SW480 (cell line): Measurements from ENCODE around the gene GPR180.
"Not testable (repeated sequence)": the region's sequence is repeated elsewhere in the genome, so short reads cannot be mapped to it uniquely, and the experiment has no call there.

Experiments
- DNase-seq: peaks from one replicate; pipeline ENCODE4 v3.0.0-alpha.2; 2016; ENCODE audit warnings: low spot score

GPR180 gene

DNA sequence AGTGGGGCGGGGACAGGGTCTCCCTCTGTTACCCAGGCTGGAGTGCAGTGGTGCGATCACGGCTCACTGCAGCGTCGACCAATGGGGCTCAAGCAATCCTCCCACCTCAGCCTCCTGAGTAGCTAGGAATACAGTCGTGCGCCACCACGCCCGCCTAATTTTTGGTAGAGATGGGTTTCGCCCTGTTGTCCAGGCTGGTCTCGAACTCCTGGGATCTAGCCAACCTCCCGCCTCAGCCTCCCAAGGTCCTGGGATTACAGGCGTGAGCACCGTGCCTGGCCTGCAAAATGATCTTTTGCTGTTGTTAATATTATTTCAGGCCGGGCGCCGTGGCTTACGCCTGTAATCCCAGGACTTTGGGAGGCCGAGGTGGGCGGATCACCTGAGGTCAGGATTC is 5.1 kb upstream of the GPR180 start:
- no peak for DNase-seq

DNA sequence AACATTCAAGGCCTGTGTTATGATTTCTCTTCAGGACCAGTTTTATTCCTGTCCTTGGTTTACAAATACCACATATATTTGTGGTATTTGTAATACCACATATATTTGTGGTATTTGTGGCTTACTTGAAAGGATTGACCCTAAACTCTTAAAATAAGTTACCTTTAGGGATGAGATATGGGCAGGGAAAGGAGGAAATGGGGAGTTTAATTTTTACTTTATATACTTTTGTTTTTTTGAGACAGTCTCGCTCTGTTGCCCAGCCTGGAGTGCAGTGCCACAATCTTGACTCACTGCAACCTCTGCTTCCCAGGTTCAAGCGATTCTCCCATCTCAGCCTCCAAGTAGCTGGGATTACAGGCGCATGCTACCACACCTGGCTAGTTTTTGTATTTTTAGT is 3.4 kb upstream of the GPR180 start:
- peak; percentile 21 for DNase-seq

DNA sequence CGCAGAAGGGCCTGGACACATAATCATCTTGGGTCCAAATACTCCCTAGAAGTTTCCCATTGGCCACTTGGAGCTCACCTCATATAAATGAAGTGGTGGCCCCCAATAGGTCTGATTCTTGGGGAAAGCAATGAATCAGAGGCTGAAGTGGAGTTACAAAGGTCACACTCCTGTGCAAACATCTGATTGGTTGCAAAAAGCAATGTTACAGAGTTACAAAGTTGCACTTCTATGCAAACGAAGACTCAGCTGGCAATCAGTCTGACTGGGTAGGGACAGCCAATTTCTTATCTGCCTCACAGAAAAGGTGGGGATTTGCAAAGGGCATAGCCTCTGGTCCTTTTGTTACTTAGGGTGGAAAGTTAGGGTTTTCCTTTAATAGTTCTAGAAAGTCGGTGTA is 1.8 kb upstream of the GPR180 start:
- no peak for DNase-seq

DNA sequence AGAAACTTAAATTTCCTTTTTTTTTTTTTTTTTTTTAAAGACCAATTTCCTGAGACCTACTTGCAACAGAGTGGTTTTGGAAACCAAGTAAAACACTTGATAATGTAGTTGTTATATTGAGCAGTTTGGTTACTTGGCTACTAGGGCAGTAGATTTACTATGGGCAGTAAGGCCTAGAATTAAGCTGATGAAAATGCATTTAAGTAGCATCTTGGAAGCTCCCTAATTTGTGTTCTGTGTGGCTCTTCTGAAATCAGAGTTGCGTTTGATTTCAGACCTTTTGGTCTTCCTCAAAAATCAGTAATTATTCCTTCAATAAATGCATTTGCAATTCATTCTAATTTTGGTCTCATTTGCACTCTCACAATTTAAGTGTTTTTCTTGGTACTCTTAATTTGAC is 810 bp downstream of the GPR180 start:
- no peak for DNase-seq

DNA sequence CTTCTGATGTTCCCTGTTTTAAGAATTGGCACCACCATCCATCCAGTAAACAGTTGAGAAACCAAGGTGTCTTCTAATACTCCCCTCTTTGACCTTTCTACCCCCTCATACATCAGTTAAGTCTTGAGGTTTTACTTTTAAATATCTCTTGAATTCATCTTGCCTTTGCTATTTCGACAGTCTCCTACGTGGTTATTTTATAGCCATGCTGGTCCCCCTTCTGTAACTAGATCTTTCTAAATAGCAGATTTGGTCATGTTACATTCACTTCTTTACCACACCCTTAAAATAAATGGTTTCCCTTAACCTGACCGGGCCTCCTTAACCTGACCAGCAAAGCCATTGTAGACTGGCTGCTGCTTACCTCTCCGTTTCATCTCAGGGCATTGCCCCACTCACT is 5.4 kb downstream of the GPR180 start:
- DNase-seq: no peak

DNA sequence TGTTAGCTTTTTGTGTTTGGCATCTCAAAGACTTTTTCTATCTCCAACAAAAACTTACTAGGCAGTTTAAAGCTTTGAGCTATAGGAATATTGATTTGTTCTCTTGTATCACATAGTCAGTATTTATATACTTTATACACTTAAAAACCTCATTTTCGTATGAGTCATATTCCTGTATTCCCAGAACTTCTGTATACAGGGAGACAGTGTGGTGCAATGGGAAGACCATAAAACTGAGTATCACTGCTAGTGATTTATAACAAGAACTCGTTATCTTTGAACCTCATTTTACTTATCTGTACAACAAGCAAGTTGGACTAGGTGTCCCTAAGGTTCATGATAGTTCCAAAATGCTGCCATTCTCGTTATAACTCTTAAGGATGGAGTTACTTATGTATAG is 6.3 kb downstream of the GPR180 start:
- no peak for DNase-seq

DNA sequence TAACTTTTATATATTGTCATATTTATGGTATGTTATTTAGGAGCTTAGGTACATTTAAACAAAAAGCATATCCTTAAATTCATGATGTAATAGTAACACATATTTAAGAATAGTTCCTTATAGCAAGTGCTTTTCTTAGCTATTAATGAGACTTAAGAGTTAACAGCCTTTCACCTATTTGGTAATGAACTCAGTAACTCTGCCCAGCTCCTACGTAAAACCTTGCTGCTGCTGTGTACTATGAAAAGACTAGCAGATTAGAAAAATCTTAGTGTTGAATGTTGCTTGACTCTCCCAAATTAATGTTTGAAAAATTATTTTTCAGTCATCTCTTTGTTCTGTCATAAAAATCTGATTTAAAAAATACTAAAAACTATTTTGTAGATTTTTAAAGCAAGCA is 6.9 kb downstream of the GPR180 start:
- DNase-seq: no peak

DNA sequence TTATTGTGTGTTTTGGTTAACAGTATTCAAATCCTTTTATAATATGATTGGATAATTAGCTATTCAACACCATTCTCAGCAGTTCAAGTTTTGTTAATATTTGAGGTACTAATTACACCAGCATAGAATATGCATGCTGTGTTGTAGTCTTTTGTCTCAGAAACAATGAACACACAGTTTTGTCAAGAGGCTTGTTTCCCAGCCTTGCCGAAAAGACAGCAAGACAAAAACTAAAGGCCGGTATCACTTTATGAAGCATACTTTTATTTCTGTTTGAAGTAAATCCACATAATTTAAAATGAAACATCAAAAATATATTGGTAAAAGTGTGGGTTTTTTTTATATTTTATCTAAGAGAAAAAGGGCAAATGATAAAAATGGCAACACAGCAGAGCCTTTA is 7.5 kb downstream of the GPR180 start:
- no peak for DNase-seq

DNA sequence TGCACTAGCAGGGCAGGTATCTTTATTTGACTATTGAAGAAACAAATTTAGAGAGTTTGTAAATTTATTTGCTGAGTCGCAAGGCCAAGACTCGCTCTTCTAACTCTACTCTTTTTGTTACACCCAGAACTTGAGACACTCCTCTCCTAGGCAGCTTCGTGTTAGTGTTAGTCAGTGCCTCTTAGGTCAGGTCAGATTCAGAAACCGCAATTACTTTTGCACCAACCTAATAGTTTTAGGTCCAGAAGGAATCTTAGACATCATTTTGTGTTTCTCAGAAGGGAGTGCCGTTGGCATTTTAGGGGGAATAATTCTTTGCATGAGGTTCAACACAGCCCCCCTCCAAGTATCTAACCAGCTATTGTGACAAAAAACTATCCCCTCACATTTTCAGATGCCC is 8.8 kb downstream of the GPR180 start:
- DNase-seq: no peak

DNA sequence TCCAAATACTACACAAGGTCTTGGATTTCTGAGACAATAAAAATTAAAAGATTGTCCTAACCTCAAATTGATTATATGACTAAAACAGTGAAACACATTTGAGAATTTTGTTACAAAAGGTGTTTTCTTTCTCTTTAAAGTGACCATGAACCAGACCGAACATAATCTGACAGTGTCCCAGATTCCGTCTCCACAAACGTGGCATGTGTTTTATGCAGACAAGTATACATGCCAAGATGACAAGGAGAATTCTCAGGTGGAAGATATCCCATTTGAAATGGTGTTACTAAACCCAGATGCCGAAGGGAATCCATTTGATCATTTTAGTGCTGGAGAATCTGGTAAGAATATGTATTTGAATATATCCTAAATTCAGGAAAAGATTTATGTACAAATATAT is 10.4 kb downstream of the GPR180 start:
- DNase-seq: no peak

DNA sequence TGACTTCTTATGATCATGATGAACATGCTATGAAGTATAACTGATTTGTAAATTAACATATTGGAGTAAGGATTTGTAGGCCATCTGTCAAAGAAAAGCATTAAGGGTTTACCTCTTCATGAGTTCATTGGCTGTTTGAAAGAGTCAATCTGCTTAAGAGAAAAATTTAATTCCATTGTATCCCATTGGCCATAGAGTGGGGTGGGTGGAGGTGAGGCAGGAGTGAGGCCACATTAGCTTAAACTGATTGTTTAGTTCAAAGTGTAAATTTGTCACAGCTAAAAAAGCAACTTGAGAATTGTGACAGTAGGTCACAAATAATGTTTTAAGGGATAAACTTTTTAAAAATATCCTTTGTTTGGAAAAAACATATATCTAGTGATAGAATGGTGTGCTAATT is 11.4 kb downstream of the GPR180 start:
- no peak for DNase-seq

DNA sequence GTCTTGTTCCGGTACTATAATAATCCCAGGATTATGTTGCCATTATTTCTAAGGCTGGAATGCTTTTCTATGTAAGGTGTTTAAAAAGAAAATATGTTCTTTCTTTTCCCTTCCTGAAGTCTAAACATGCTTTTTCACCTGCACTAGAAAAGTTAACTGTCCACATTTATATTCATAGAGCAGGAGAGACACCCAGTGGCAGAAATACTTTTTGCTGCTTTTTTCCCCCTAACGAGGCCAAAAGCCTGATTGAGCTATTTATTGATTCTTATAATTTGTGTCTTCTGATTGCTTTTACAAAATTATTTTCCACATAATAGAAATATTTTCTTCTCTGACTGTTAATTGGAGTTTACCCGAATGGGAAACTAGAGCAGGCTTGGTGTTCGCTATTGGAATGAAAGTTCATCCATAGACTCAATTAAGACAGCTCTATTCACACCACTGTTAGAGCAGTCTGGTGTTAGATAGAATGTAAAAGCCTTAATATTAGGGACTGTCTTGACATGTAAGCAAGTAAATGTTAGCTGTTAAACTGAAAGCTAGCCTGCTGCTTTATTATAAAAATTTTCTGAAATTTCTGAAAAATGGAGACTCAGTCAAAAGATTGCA is 15.8 kb downstream of the GPR180 start:
- DNase-seq: peak; percentile 40

DNA sequence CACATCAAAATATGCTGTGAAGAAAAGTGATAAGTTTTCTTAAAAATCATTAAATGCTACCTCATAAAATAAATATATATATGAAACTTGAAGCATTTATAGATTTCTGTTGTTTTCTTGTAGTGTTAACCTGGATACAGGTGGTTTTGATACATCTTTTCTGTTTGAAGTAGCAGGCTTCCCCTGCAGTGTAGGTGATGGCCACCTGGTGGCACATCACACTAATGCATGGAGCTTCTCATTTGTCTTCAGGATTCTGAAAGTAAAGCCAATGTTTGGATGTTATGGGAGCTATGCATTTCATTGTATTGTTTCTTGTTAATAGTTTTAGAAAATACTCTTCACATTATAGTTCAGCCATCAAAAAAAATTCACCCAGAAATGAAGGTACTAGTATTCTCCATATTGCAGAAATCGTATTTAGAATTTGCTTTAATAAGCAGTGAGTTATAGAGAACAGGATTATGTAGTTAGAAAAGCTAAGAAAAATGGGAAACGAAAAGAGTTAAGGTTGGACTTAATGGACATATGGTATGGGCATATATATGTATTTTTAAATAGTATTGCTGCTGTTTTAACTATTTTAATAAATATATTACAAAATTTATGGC is 18.7 kb downstream of the GPR180 start:
- DNase-seq: peak; percentile 47

DNA sequence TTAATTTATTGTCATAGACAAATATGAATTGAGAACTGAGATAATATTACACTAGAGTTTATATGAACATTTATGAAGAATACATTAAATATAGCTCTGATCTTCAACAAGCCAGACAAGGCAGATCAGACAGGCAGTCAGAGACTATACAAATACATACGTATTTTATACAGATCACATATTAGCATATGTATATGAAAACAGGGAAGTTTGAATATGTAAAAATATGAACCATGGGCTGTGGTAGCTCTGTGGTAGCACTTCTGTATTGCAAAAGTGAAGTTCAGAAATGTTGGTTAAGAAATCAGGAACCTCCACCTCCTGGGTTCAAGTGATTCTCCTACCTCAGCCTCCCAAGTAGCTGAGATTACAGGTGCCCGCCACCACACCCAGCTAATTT is 20.7 kb downstream of the GPR180 start:
- no peak for DNase-seq

DNA sequence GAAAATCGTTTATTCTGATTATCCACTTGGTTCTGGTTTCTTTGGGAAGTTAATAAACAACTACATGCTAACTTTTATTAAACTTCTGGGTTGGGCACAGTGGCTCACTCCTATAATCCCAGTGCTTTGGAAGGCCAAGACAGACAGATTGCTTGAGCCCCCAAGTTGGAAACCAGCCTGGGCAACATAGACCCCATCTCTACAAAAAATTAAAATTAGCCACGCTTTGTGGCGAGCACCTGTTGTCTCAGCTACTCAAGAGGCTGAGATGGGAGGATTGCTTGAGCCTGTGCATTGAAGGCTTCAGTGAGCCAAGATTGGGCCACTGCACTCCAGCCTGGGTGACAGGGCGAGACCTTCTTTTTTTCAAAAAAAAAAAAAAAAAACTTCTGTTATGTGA is 21.7 kb downstream of the GPR180 start:
- no peak for DNase-seq

DNA sequence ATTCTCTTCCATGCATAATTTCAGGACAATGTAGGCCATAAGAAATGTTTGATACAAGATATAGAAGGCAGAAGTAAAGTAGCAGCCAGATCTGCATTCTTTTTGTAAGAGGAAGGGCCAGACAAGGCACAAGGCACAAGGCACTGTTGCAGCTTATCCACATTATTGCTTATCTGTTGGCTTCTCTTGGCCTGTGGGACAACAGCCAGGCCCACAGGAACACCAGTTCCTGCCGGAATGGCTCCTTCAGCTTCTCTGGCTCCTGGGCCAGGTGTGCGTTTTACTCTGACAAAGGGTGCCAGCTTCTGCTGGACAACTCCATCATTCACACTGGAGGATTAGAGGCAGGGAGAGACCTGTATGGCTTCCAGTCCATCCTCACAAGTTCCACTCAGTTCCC is 29.2 kb downstream of the GPR180 start:
- no peak for DNase-seq

DNA sequence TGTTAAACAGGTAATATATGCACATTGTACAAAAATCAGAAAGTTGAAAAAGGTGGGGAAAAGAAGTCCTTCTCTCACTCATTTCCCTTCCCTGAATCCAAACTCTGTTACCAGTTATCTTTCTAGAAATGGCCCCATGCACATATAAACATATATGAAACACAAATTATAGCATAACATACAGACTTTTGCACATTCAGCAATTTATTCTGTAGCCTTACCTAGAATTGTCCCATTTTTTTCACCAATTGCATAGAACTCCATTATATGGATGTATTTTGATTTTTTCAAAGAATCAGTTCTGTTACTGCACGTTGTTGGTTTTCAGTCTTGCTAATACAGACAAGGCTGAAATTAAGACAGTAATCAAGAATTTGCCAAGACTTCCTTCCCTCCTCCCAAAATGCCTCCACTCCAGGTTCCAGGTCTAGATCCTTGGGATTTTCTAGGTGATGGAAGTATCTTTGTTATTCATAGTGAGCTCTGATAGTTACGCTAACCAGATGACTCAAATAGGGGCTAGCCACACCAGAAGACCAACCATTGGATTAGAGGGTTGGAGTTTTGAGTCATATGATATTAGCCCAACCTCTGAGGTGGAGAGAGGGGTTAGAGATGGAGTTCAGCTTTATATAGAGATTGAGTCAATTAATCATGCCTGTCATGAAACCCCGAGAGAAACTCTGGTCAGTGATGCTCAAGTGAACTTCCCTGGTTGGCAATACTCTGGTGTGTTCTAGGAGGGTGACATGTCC is 30.7 kb downstream of the GPR180 start:
- DNase-seq: no peak

DNA sequence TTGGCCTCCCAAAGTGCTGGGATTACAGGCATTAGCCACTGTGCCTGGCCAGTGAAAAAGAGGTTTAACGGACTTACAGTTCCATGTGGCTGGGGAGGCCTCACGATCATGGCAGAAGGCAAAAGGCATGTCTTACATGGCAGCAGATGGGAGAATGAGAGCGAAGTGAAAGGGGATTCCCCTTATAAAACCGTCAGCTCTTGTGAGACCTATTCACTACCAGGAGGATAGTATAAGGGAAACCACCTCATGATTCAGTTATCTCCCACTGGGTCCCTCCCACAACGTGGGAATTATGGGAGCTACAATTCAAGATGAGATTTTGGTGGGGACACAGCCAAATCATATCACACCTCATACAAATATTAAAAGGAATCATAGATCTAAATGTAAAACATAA is 34.4 kb downstream of the GPR180 start:
- DNase-seq: not testable (repeated sequence)

DNA sequence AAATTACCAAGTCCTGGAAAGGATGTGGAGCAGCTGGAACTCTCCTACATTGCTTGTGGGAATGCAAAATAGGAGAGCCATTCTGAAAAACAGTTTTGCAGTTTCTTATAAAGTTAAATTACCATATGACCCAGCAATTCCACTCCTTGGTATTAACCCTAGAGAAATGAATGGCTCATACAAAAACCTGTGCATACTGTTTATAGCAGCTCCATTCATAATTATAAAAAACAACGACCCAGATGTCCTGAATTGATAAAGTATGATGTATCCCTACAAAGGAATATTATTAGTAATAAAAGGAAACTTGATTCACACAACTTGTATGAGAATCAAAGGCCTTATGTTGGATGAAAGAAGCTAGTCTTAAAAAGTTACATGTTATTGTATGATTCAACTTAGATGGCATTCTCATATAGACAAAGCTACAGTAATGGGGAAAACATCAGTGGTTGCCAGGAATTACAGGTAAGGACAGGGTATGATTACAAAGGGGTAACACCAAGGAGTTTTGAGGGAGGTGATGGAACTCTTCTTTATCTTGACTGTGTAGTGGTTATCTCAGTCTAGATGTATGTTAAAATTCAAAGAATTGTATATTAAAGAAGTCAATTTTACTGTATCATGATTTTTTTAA is 35.4 kb downstream of the GPR180 start:
- DNase-seq: no peak

DNA sequence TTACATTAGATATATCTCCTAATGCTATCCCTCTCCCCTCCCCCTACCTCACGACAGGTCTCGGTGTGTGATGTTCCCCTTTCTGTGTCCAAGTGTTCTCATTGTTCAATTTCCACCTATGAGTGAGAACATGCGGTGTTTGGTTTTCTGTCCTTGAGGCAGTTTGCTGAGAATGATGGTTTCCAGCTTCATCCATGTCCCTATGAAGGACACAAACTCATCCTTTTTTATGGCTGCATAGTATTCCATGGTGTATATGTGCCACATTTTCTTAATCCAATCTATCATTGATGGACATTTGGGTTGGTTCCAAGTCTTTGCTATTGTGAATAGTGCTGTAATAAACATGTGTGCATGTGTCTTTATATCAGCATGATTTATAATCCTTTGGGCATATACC is 36.0 kb downstream of the GPR180 start:
- DNase-seq: not testable (repeated sequence)

DNA sequence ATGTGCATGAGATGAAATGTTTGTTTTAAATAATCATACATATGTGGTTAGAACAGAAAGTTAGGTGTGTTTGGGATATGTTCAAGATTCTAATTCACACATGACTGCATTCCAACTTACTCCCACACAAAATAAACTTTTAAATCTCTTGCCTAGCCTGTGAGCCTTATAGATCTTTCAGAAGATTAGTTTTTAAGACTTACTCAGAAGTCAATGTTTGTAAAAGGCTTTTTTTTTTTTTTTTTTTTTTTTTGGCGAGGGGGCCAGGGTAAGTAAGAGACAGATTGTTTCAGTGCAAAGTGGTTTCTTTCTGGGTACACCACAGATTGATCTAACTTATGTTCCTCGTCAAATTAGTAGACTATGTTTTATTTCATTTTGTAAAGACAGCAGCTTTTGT is 39.1 kb downstream of the GPR180 start:
- DNase-seq: no peak

DNA sequence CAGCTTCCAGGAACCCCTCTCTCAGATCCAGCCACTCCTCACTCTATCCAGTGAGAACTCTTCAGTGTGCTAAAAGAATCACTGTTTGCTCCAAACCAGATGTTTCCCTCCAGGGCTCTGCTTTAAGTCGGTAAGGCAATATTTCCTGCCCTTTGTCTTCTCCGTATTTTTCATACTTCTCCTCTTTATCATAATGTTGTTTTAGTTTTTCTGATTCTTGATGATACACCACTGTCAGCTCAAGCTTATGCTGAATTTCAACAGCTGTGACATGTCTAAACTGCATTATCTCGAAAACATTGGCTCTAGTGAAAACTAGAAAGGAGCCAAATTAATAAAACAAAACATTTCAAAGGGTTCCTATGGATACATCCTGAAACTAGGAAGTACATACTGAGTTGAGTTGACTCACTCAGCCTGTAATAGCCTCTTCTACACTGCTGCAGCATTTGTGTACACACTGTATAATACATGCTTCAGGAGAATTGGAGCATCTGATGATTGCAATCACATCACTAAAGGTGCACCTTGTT is 39.8 kb downstream of the GPR180 start:
- no peak for DNase-seq

DNA sequence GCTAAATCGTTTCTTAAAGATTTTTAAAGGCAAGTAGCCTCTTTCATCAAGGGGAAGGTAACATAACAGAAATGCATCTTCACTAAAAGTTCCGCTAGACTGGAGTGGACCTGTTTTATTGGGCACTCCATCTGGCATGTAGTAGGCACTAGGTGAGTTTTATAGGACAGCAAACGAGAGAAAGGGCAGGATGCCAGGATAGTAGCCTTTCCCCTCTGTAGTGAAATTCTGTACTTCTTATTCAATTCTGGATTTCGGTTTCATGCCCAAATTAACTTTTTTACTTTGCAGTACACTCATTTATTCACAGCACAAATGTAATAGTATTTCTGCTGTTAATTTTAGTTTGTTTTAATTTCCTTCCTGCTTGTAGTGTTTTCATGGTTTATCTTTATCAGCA is 45.2 kb downstream of the GPR180 start:
- DNase-seq: no peak
